Panc1 (cell line): ENCODE data around the gene UBXN1. TPM values are rescaled to one million over a fixed set of nuclear protein-coding genes. Genes with fewer than 3 reads are reported as not detected.

Experiments used
- ATAC-seq: fragments of 200-7000 bp; cut with Tn5 transposase; 2 replicates; pipeline ENCODE4 v1.9.1; 2020; ENCODE audit warnings: mild to moderate bottlenecking, moderate library complexity
- BruUV-seq: library from RNA; stranded (reverse); fragments of 400-500 nt; replicated peaks from 2 replicates; lab custom pipeline; 2021; lab: Mats Ljungman, UMichigan
- CTCF ChIA-PET: fragments of 300-600 bp; sonication (Branson Sonifier 250); formaldehyde crosslinking; loops from one replicate; lab custom pipeline; 2022; ENCODE audit warnings: antibody characterized with exemption; lab: Charles Lee
- POLR2A ChIA-PET: fragments of 300-600 bp; sonication (Branson Sonifier 250); formaldehyde crosslinking; loops from one replicate; lab custom pipeline; 2022; ENCODE audit warnings: antibody characterized with exemption; lab: Charles Lee
- DNase-seq: peaks from one replicate; pipeline ENCODE4 v3.0.0-alpha.2; 2010; ENCODE audit warnings: low read depth, low spot score
- H3K27ac ChIP-seq: 2 replicates; pipeline ENCODE4 v1.5.1; 2011; ENCODE audit warnings: mild to moderate bottlenecking, low read length, inconsistent platforms
- H3K27me3 ChIP-seq: fragments of 200-500 bp; sonication (Bioruptor generic); 2 replicates; pipeline ENCODE4 v1.6.0; 2014; ENCODE audit warnings: low read length, inconsistent platforms; ENCODE audit not compliant: control insufficient read depth, insufficient read depth
- H3K36me3 ChIP-seq: fragments of 200-500 bp; sonication (Bioruptor generic); 2 replicates; pipeline ENCODE4 v1.5.1; 2014; ENCODE audit warnings: inconsistent platforms, mild to moderate bottlenecking, low read length, moderate library complexity; ENCODE audit not compliant: control insufficient read depth, insufficient read depth
- H3K4me1 ChIP-seq: 2 replicates; pipeline ENCODE4 v1.5.1; 2011; ENCODE audit warnings: inconsistent platforms, mild to moderate bottlenecking, low read length, moderate library complexity; ENCODE audit not compliant: control insufficient read depth, insufficient read depth
- H3K4me3 ChIP-seq, 2 experiments: 2 replicates each; pipeline ENCODE4 v1.5.1; 2011 to 2012; ENCODE audit warnings: low read depth in 2 of 2, low read length in 2 of 2, mild to moderate bottlenecking in 2 of 2, inconsistent platforms in 1 of 2, moderate library complexity in 1 of 2
- H3K9me3 ChIP-seq: fragments of 200-500 bp; sonication (Bioruptor generic); 2 replicates; pipeline ENCODE4 v1.5.1; 2014; ENCODE audit warnings: low read depth, mild to moderate bottlenecking, inconsistent platforms, low read length, moderate library complexity; ENCODE audit not compliant: control insufficient read depth, insufficient read depth
- POLR2AphosphoS5 ChIP-seq: IDR thresholded peaks from 2 replicates; pipeline ENCODE4 v1.6.1; 2012; ENCODE audit warnings: mild to moderate bottlenecking, low read depth, low read length, moderate library complexity
- SIN3A ChIP-seq: IDR thresholded peaks from 2 replicates; pipeline ENCODE4 v1.6.1; 2012; ENCODE audit warnings: low read depth, mild to moderate bottlenecking, low read length, moderate library complexity, borderline replicate concordance; ENCODE audit not compliant: insufficient read depth
- TCF7L2 ChIP-seq: IDR thresholded peaks from 2 replicates; pipeline ENCODE4 v1.6.1; 2011; ENCODE audit warnings: mild to moderate bottlenecking, low read depth, low read length, inconsistent platforms
- in situ Hi-C: cut with HindIII; loops from 2 replicates; pipeline ENCODE4 v1.10.0; 2016; ENCODE audit warnings: low sequenced_read_pairs, low pct_unique_long_range_greater_than_20kb
- intact Hi-C: fragments of 100-400 bp; cut with micrococcal nuclease; formaldehyde crosslinking; loops from one replicate; pipeline ENCODE4 v1.10.0; 2022; ENCODE audit not compliant: unreplicated experiment
- total RNA-seq: library from RNA; stranded (reverse); gene quantifications from one replicate; pipeline ENCODE4 v1.2.1, GENCODE V29; 2021; ENCODE audit not compliant: unreplicated experiment
- TF ChIP-seq, protein P1 (sequence below): fragments of 450-650 bp; IDR thresholded peaks from 2 replicates; pipeline ENCODE4 v1.5.1; 2017; ENCODE audit warnings: mild to moderate bottlenecking
- TF ChIP-seq, protein P2 (sequence below), 2 experiments: IDR thresholded peaks; 2 replicates each; pipeline ENCODE4 v1.6.1; 2011 to 2012; ENCODE audit warnings: low read depth in 2 of 2, control low read depth in 1 of 2, low read length in 1 of 2, mild to moderate bottlenecking in 1 of 2, moderate library complexity in 1 of 2; ENCODE audit not compliant: insufficient read depth in 1 of 2

UBXN1 gene
- total RNA-seq, 1 experiment from 2014 or later = 105 TPM

DNA sequence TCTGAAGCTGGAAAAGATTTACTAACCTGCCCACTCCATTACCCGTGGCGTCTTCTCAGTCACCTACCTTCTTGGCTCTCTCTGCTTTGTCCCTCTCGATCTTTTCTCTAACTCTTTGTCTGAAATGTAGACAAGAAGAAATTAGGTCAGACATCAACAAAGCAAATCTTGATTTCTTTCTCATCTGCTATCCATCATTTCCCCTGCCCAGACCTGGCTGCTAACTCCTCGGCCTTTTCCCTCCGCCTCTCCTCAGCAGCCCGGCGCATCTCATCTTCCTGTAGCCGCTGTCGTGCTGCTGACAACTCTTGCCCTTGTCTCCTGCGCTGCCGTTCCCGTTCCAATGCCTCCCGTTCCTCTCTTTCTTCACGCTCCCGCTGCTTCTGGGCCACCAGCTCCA is 1.2 kb downstream of the UBXN1 start:
- POLR2A ChIA-PET = interaction anchor here (1.4 kb wide), 1 partner anchor 11 kb away, joined by 4 read pairs; no protein-coding TSS in a partner anchor
- H3K4me1 ChIP-seq = peaks cover 18% of the 10 kb centered on the region
- TF ChIP-seq, protein P1, sequence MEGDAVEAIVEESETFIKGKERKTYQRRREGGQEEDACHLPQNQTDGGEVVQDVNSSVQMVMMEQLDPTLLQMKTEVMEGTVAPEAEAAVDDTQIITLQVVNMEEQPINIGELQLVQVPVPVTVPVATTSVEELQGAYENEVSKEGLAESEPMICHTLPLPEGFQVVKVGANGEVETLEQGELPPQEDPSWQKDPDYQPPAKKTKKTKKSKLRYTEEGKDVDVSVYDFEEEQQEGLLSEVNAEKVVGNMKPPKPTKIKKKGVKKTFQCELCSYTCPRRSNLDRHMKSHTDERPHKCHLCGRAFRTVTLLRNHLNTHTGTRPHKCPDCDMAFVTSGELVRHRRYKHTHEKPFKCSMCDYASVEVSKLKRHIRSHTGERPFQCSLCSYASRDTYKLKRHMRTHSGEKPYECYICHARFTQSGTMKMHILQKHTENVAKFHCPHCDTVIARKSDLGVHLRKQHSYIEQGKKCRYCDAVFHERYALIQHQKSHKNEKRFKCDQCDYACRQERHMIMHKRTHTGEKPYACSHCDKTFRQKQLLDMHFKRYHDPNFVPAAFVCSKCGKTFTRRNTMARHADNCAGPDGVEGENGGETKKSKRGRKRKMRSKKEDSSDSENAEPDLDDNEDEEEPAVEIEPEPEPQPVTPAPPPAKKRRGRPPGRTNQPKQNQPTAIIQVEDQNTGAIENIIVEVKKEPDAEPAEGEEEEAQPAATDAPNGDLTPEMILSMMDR = no peak
- TF ChIP-seq TCF7L2 (no peak), POLR2AphosphoS5 (no peak), SIN3A (no peak)
- TF ChIP-seq, protein P2, sequence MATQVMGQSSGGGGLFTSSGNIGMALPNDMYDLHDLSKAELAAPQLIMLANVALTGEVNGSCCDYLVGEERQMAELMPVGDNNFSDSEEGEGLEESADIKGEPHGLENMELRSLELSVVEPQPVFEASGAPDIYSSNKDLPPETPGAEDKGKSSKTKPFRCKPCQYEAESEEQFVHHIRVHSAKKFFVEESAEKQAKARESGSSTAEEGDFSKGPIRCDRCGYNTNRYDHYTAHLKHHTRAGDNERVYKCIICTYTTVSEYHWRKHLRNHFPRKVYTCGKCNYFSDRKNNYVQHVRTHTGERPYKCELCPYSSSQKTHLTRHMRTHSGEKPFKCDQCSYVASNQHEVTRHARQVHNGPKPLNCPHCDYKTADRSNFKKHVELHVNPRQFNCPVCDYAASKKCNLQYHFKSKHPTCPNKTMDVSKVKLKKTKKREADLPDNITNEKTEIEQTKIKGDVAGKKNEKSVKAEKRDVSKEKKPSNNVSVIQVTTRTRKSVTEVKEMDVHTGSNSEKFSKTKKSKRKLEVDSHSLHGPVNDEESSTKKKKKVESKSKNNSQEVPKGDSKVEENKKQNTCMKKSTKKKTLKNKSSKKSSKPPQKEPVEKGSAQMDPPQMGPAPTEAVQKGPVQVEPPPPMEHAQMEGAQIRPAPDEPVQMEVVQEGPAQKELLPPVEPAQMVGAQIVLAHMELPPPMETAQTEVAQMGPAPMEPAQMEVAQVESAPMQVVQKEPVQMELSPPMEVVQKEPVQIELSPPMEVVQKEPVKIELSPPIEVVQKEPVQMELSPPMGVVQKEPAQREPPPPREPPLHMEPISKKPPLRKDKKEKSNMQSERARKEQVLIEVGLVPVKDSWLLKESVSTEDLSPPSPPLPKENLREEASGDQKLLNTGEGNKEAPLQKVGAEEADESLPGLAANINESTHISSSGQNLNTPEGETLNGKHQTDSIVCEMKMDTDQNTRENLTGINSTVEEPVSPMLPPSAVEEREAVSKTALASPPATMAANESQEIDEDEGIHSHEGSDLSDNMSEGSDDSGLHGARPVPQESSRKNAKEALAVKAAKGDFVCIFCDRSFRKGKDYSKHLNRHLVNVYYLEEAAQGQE (IDR thresholded peaks at IDR 0.05; ENCODE audit: insufficient read depth in 1 of 2, low read depth in 2 of 2, low read length in 1 of 2) = no peak
- in situ Hi-C loops = no loop called here
- DNase-seq (no peak), ATAC-seq (no peak)
- peak overlapping the region; percentile 82 for H3K27ac ChIP-seq
- no peaks in the 10 kb centered on the region for H3K27me3 ChIP-seq
- no TSS peak for BruUV-seq
- CTCF ChIA-PET = no interaction called here
- H3K36me3 ChIP-seq = no peaks in the 10 kb centered on the region; the same call in 1 of the 2 replicates
- no peaks in the 10 kb centered on the region for H3K9me3 ChIP-seq
- peak overlapping the region; percentile 82 to 87 for H3K4me3 ChIP-seq
- intact Hi-C loops = no loop called here

DNA sequence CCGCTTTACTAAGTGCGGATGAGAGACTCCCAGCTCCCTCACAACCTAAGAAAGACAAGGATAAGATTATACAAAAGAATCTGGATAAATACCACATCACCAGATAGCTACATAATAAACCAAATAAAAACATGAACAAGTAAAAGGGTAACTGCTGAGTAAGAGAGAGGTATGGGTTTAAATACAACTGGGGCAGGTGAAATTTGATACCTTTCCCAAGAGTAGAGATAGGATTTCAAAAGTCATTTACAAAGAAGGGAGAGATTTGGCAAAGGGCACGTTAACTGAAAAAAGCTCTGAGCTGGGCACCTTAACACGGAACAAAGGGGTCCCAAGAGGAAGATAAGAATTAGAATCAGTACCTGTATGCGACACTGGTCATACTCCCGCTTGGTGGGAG is 1.7 kb downstream of the UBXN1 start:
- POLR2A ChIA-PET = interaction anchor here (1.4 kb wide), 1 partner anchor 10 kb away, joined by 4 read pairs; no protein-coding TSS in a partner anchor
- DNase-seq (no peak), ATAC-seq (no peak)
- CTCF ChIA-PET = no interaction called here
- in situ Hi-C loops (no loop called here), intact Hi-C loops (no loop called here)
- no peaks in the 10 kb centered on the region; the same call in 1 of the 2 replicates for H3K36me3 ChIP-seq
- no peak overlapping the region; a peak in 1 of 4 replicates for H3K4me3 ChIP-seq
- TF ChIP-seq SIN3A (no peak), TCF7L2 (no peak), POLR2AphosphoS5 (no peak)
- TF ChIP-seq, protein P2 (IDR thresholded peaks at IDR 0.05; ENCODE audit: insufficient read depth in 1 of 2, low read depth in 2 of 2, low read length in 1 of 2) = no peak
- TF ChIP-seq, protein P1 = no peak
- BruUV-seq = no TSS peak
- peaks cover 19% of the 10 kb centered on the region for H3K4me1 ChIP-seq
- no peaks in the 10 kb centered on the region for H3K9me3 ChIP-seq
- no peak overlapping the region for H3K27ac ChIP-seq
- no peaks in the 10 kb centered on the region for H3K27me3 ChIP-seq
